Activated gamma-delta T cell treated with Interleukin-2 at 50 U/mL for 16 hours (primary cell): Measurements from ENCODE around the gene GRWD1.
A peak's percentile ranks its signal among the peaks of the same experiment; 100 is the strongest.

Experiments
- DNase-seq: peaks from one replicate; pipeline ENCODE4 v3.0.0-alpha.2; 2020

GRWD1 gene

DNA sequence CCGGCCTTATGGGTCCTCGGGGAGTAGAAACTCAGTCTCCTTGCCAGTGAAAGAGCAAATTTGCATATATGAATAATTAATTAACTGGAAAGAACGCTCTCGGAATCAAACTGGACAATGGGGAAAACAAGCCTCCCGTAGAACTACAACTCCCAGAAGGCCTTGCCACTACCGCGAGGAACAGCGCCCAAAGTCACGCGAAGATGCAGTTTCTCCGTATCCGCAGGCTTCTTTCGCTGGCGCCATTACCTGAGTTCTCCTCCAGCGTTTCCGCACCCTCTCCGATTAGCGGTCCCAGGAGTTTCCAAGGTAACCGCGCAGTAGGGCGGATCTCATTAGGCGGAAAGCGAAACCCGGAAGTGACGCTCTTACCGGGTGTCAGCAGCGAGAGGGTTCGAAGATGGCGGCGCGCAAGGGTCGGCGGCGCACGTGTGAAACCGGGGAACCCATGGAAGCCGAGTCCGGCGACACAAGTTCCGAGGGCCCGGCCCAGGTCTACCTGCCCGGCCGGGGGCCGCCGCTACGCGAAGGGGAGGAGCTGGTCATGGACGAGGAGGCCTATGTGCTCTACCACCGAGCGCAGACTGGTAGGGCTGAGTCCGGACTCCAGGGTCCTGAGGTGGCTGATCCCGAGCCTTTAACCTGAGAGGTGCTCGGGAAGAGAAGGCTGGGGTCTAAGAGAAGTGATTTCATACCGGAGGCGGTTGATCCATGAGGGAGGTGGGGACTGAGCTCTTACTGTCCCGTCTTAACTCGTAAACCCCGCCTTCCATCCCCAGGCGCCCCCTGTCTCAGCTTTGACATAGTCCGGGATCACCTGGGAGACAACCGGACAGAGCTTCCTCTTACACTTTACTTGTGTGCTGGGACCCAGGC is at the start of gene GRWD1:
Gene GRWD1, plus strand, starts transcription at position 378 of the 876 bp plus-strand sequence. Its CDS starts 23 bp downstream, at position 401.
- DNase-seq = peak; percentile 91

DNA sequence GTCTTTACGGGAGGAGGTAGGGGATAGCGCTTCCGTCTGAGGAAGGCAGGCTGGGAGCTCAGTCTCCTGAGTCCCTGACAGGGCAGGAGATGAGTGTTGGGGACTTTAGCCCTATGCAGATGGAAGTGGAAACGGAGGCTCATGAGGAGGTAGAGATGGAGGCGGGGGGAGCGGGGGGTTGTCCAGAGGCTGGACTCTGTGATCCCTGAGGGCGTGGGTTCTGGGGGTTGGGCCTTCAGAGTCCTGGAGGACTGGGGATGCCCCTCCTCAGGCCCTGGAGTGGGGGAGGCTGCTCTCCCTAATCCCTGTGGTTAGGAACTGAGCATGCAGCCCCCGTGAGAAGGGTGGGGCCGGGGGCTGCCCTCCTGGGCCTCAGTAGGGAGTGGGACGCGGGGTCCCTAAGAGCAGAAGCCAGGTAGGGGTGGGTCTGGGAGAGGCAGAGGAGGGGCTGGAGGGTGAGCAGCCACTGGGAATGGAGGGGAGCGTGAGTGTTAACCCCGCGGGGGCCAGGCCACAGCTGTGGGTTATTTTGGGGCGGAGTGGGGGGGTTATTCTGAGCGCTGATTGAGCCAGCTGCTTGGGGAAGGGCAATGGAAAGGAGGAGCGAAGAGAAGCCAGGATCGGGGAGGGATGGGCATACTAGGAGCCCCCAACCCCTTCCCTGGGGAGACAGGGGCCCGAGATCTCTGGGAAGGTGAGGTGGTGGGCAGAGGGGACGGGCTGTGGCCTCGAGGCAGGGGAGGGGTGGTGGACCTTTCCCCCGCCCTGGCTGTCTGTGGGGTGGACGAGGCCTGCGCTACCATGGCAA is 49.6 kb upstream of the GRWD1 start:
- DNase-seq = no peak

DNA sequence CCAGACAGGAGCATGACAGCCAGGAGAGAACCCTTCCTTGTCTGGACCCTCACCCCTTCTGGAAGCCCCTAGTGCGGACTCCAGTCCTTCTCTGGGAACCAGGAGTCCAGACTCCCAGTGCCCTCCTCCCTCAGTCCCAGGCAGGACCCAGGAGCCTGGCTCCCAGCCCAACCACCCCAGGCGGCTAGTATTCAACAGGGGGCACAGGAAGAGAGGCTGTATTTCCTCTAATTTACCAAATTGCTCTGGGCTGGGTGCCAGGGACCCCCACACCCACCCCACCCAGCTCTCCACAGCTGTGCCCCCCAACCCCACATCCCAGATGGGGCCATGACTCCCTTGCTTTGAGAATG is 49.0 kb upstream of the GRWD1 start:
- no peak for DNase-seq

DNA sequence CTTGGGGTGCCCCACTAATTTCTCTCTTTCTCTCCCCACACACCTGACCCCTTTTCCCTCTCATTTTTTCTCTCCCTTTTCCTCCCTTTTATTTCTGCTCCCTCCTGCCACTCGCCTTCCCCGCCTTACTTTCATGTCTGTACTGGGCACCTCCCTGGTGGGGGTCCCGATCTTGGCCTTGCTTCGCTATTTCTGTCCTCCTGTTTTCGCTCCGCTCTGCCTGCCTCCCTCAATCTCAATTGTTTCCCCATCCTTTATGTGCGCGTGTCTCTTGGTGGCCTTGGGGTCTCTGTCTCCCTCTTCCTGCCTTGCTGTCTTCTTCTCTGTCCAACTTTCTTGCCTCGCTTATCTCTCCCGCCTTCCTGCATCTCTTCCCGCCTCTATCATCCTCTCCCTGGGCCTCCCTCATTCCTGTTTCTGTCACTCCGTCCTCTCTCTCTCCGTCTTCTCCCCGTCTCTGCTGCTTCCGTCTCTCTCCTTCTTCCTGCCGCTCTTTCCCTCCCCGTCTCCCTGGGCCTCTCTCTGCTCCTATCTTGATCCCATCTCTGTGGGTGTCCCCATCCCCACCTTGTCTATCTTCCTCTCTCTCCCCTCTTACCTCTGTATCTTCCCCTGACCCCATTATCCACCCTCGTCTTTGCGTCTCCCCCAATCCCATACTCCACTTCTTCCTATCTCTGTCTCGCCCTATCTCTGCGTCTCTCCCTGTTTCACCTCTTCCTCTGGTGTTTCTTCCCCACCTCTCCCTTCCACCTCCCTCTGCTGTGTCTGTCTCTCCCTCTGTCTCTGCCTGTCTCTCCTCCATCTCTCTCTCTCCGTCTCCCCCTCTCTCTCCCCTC is 48.3 kb upstream of the GRWD1 start:
- DNase-seq = no peak

DNA sequence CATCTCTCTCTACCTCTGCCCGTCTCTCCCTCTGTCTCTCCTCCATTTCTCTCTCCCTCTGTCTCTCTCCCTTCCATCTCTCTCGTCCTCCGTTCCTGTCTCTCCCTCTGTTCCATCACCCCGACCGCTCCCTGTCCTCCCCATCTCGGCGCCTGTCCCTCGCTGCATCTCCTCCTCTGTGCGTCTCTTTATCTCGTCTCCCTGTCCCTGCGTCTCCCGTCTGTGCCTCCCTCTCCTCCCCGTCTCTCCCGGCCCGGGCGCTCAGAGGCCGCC is 47.7 kb upstream of the GRWD1 start:
- DNase-seq = no peak

- peak; percentile 82 for DNase-seq
Observed at GRCh38 chr19:48398375-48399235, 47.2 kb upstream of the GRWD1 start.

GRCh38 chr19:48400018-48400742 is 45.6 kb upstream of the GRWD1 start:
- no peak for DNase-seq

DNA sequence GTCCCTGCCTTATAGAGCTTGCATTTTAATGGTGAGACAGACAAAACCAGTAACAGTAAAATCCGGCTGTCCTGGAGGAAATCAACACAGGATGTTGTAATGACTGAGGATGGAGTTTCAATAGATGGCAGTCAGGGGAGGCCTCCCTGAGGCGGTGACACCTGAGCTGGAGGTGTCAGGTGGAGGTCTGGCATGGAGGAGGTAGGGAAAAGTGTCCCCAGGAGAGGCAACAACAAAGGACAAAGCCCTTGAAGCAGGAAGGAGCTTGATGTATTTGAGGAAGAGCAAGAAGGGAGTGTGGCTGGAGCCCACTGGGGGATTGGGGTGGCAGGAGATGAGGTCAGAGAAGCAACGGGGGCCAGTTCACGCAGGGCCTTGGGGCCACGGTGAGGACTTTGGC is 44.5 kb upstream of the GRWD1 start:
- DNase-seq = no peak

DNA sequence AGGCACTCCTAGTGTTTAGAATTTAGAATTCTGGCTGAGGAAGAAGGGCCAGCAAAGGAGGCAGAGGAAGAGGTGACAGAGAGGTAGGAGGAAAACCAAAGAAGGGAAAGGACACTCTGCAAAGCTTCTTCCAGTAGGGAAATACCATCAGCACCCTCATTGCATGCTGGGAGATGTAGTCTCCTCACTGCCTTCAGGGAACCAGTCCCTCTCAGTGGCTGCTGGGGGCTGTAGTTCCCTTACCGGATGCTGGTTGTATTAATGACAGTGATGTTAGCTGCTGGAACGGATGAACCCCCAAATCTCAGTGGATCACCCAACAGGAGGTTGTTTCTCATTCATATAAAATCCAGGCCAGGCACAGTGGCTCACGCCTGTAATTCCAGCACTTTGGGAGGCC is 42.2 kb upstream of the GRWD1 start:
- peak; percentile 36 for DNase-seq

DNA sequence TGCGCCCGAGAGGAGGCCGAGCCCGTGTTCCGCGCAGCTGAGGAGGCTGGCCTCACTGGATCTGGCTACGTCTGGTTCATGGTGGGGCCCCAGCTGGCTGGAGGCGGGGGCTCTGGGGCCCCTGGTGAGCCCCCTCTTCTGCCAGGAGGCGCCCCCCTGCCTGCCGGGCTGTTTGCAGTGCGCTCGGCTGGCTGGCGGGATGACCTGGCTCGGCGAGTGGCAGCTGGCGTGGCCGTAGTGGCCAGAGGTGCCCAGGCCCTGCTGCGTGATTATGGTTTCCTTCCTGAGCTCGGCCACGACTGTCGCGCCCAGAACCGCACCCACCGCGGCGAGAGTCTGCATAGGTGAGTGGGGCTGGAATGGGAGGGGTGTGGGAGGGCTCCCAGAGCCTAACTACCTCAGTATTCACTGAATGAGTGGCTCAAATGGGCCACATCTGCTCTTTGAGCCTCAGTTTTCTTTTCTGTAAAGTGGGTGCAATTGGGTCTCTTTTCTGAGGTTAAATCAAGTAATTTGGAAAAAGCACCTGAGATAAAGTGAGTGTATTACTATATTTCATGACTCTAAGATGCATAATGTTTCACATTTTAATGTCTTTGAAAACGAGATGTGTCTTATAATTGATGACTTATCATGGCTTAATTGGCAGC is 40.6 kb upstream of the GRWD1 start:
- DNase-seq = no peak

GRCh38 chr19:48405850-48406249 is 39.9 kb upstream of the GRWD1 start:
- DNase-seq = no peak

- no peak for DNase-seq
Observed at GRCh38 chr19:48413879-48414587, 31.8 kb upstream of the GRWD1 start.

DNA sequence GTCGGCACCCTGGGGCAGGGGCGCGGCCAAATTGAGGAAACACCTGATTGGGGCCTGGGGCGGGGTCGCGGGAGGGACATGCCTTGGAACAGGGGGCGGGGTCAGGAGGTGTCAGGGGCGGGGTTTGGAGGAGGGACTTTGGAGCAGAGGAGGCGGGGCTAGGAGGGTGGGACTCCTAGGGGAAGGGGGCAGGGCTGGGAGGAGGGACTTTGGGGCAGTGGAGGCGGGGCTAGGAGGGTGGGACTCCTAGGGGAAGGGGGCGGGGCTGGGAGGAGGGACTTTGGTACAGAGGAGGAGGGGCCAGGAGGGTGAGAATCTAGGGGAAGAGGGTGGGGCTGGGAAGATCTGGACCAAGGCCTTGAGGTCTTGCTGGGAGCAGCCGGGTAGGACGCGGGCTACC is 30.4 kb upstream of the GRWD1 start:
- peak; percentile 62 for DNase-seq

DNA sequence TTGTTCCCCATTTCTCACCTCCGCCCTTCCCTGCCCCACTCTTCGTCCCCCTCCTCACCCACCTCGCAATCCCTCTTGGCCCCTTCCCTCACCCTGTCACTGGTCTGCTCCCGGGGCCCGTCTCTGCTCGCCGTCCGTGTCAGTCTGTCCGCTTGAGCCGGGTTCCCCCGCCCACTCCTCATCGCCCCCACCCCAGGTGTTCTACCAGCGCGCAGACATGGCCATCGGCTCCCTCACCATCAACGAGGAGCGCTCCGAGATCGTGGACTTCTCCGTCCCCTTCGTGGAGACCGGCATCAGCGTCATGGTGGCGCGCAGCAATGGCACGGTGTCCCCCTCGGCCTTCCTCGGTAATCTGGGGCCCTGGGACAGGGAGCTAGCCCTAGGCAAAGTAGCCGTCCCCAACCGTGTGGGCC is 30.0 kb upstream of the GRWD1 start:
- no peak for DNase-seq

DNA sequence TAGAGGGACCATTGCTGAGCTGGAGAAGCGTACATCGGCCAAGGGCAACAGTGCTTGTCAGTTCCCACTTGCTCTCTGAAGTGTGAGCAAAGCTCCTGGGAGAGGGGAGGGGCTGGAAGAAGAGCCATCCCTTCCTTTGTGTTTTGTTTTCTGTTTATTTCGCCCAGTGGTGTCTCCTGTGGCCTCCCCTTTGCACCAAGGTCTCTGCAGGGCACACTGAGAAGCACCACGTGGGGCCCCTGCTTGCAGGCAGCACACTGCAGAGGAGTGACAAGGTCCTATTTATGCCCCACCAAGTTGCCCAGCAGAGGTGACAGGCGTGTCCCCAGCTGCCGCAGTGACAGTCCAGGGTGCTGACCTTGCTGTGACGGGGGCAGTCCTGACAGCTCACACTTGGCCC is 28.4 kb upstream of the GRWD1 start:
- no peak for DNase-seq

GRCh38 chr19:48418317-48419064 is 27.3 kb upstream of the GRWD1 start:
- DNase-seq = no peak

GRCh38 chr19:48419158-48419920 is 26.4 kb upstream of the GRWD1 start:
- DNase-seq = peak; percentile 65

DNA sequence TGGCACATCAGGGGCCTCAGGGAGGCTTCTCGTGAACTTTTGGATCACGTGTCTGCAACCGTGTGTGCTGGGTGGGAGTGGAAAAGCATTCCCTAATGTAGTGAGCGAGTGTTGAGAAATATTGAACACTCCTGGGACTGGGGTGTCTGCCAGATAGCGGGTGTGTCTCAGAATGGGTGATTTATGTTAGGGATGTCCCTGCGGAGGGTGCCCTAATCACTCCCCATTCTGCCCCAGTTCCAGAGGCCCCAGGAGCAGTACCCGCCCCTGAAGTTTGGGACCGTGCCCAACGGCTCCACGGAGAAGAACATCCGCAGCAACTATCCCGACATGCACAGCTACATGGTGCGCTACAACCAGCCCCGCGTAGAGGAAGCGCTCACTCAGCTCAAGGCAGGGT is 24.2 kb upstream of the GRWD1 start:
- no peak for DNase-seq

- no peak for DNase-seq
Observed at GRCh38 chr19:48424694-48425219, 21.0 kb upstream of the GRWD1 start.
